PC-3 (cell line): Measurements from ENCODE around the gene GPR183. TPM values are rescaled to one million over a fixed set of nuclear protein-coding genes. Genes with fewer than 3 reads are reported as not detected.

ENCODE experiments used
- ATAC-seq: fragments of 200-7000 bp; cut with Tn5 transposase; 2 replicates; pipeline ENCODE4 v1.9.1; 2020; ENCODE audit warnings: mild to moderate bottlenecking, moderate library complexity
- BruUV-seq: library from RNA; stranded (reverse); fragments of 400-500 nt; replicated peaks from 2 replicates; lab custom pipeline; 2021; lab: Mats Ljungman, UMichigan
- CTCF ChIA-PET: fragments of 300-600 bp; sonication (Branson Sonifier 250); formaldehyde crosslinking; loops from one replicate; lab custom pipeline; 2022; ENCODE audit warnings: antibody characterized with exemption; lab: Charles Lee
- POLR2A ChIA-PET: fragments of 300-600 bp; sonication (Branson Sonifier 250); formaldehyde crosslinking; loops from one replicate; lab custom pipeline; 2022; ENCODE audit warnings: antibody characterized with exemption; ENCODE audit not compliant: unreplicated experiment; lab: Charles Lee
- DNase-seq: peaks from one replicate; pipeline ENCODE4 v3.0.0-alpha.2; 2015
- H2AFZ ChIP-seq: fragments of 300-600 bp; sonication (generic); 2 replicates; pipeline ENCODE4 v1.6.0; 2016; ENCODE audit warnings: antibody characterized with exemption, low read length
- H3F3A ChIP-seq: fragments of 300-600 bp; sonication (generic); one replicate; pipeline ENCODE4 v1.6.0; 2017; ENCODE audit warnings: antibody characterized with exemption, low read length, control low read depth, mild to moderate bottlenecking; ENCODE audit not compliant: unreplicated experiment
- H3K27ac ChIP-seq: fragments of 300-600 bp; sonication (generic); 2 replicates; pipeline ENCODE4 v1.5.1; 2016; ENCODE audit warnings: mild to moderate bottlenecking, low read length
- H3K27me3 ChIP-seq: fragments of 300-600 bp; sonication (generic); 2 replicates; pipeline ENCODE4 v1.6.1; 2016; ENCODE audit warnings: low read length, mixed read lengths
- H3K36me3 ChIP-seq: fragments of 300-600 bp; sonication (generic); 2 replicates; pipeline ENCODE4 v1.6.1; 2016; ENCODE audit warnings: low read depth, mixed run types, low read length, mixed read lengths
- H3K4me1 ChIP-seq: fragments of 300-600 bp; sonication (generic); 2 replicates; pipeline ENCODE4 v1.5.1; 2016; ENCODE audit warnings: low read length; ENCODE audit not compliant: insufficient read depth
- H3K4me2 ChIP-seq: fragments of 300-600 bp; sonication (generic); 2 replicates; pipeline ENCODE4 v1.6.0; 2016; ENCODE audit warnings: low read length
- H3K4me3 ChIP-seq: fragments of 300-600 bp; sonication (generic); 2 replicates; pipeline ENCODE4 v1.5.1; 2016; ENCODE audit warnings: mild to moderate bottlenecking, low read length, mixed read lengths
- H3K79me2 ChIP-seq: fragments of 300-600 bp; sonication (generic); 2 replicates; pipeline ENCODE4 v1.6.1; 2017; ENCODE audit warnings: low read length, mixed read lengths
- H3K9ac ChIP-seq: fragments of 300-600 bp; sonication (generic); 2 replicates; pipeline ENCODE4 v1.6.0; 2016; ENCODE audit warnings: mild to moderate bottlenecking, low read length
- H3K9me2 ChIP-seq: fragments of 300-600 bp; sonication (generic); replicated peaks from 2 replicates; pipeline ENCODE4 v1.6.1; 2016; ENCODE audit warnings: mixed run types, low read length, mixed read lengths
- H3K9me3 ChIP-seq: fragments of 300-600 bp; sonication (generic); 2 replicates; pipeline ENCODE4 v1.6.1; 2016; ENCODE audit warnings: low read length, mixed read lengths
- H4K20me1 ChIP-seq: fragments of 300-600 bp; sonication (generic); 2 replicates; pipeline ENCODE4 v1.6.1; 2016; ENCODE audit warnings: low read length, mixed read lengths
- CTCF ChIP-seq: fragments of 300-600 bp; sonication (generic); conservative IDR thresholded peaks from 2 replicates; pipeline ENCODE4 v1.5.1; 2017; ENCODE audit warnings: antibody characterized with exemption, low read depth, mild to moderate bottlenecking, low read length
- EZH2 ChIP-seq: fragments of 300-600 bp; sonication (generic); IDR thresholded peaks from one replicate; pipeline ENCODE4 v1.6.1; 2017; ENCODE audit warnings: antibody characterized with exemption, mild to moderate bottlenecking, low read length; ENCODE audit not compliant: unreplicated experiment
- EZH2phosphoT487 ChIP-seq: fragments of 300-600 bp; sonication (generic); IDR thresholded peaks from 2 replicates; pipeline ENCODE4 v1.6.1; 2018; ENCODE audit warnings: mild to moderate bottlenecking, antibody characterized with exemption, low read length, borderline replicate concordance
- intact Hi-C: fragments of 100-400 bp; cut with micrococcal nuclease; formaldehyde crosslinking; loops from 2 replicates; pipeline ENCODE4 v1.9.0; 2023
- total RNA-seq: library from RNA; depleted of rRNA; stranded (reverse); fragments of >200 nt; gene quantifications from 2 replicates; pipeline ENCODE4 v1.2.3, GENCODE V29; 2014

The GPR183 gene
- total RNA-seq, 1 experiment from 2014 or later = not detected

GRCh38 chr13:99297331-99297730 lies 9.9 kb downstream of the GPR183 start:
- Histone ChIP-seq H3K4me1 (no peaks in the 10 kb centered on the region), H3F3A (no peaks in the 10 kb centered on the region), H3K79me2 (no peaks in the 10 kb centered on the region), H3K4me3 (no peak overlapping the region), H2AFZ (no peak overlapping the region), H3K27ac (no peak overlapping the region), H3K9ac (no peak overlapping the region), H3K9me2 (no peaks in the 10 kb centered on the region), H3K4me2 (no peak overlapping the region), H4K20me1 (no peaks in the 10 kb centered on the region), H3K9me3 (no peaks in the 10 kb centered on the region), H3K27me3 (no peaks in the 10 kb centered on the region), H3K36me3 (no peaks in the 10 kb centered on the region)
- ChIA-PET CTCF (no interaction called here), POLR2A (no interaction called here)
- intact Hi-C loops = no loop called here
- no peak for ATAC-seq
- no TSS peak for BruUV-seq
- TF ChIP-seq EZH2phosphoT487 (no peak), CTCF (no peak), EZH2 (no peak)
- DNase-seq = no peak

GRCh38 chr13:99296398-99296797 lies 10.8 kb downstream of the GPR183 start:
- POLR2A ChIA-PET = no interaction called here
- ATAC-seq = no peak

More at GRCh38 chr13:99296398-99296797, 10.8 kb downstream of the GPR183 start:
- Histone ChIP-seq H3K4me3 (no peak overlapping the region), H3K9me3 (no peaks in the 10 kb centered on the region), H3K9me2 (no peaks in the 10 kb centered on the region), H3K36me3 (no peaks in the 10 kb centered on the region), H3K79me2 (no peaks in the 10 kb centered on the region), H3K27me3 (no peaks in the 10 kb centered on the region), H3K27ac (no peak overlapping the region), H2AFZ (no peak overlapping the region), H3K9ac (no peak overlapping the region), H3K4me2 (no peak overlapping the region), H4K20me1 (no peaks in the 10 kb centered on the region), H3K4me1 (no peaks in the 10 kb centered on the region), H3F3A (no peaks in the 10 kb centered on the region)
- BruUV-seq = no TSS peak
- CTCF ChIA-PET = no interaction called here
- TF ChIP-seq EZH2phosphoT487 (no peak), EZH2 (no peak), CTCF (no peak)
- no peak for DNase-seq
- intact Hi-C loops = no loop called here
